Uterus (tissue), 2 donors: Measurements from ENCODE around the gene LRIG1.

Experiments
- POLR2A ChIP-seq, 2 donors: fragments of 450-650 bp; IDR thresholded peaks; one replicate each; pipeline ENCODE4 v1.6.1; 2016; ENCODE audit warnings: antibody characterized with exemption in 2 of 2, mild to moderate bottlenecking in 1 of 2, moderate library complexity in 1 of 2
- TF ChIP-seq, protein P1 (sequence below), 4 experiments: fragments of 200-600 bp in 2 of 4; fragments of 450-650 bp in 2 of 4; sonication (generic) in 2 of 4; IDR thresholded peaks; one replicate each; pipeline ENCODE4 v1.5.1; 2016 to 2019; ENCODE audit warnings: antibody characterized with exemption in 4 of 4, mild to moderate bottlenecking in 2 of 4, moderate library complexity in 1 of 4

DNA sequence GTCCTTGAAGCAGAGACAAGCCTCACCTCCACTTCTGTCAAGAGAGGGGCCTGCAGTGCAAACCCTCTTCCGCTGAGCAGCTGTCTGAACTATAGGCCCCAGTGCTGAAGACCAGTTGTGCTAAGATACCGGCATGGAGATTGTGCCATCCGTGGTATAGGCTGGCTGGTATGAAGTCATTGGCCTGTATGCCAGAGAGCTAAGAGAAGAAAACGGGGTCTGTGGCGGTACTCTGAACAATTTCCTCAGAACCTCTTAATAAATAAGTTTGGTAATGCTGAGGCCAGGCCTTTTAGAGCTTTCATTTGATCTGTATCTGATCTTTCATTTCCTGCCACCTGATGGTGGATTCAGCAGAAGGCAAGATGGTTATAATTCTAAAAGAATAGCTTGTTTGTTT, 123.0 kb downstream of the LRIG1 start:
- TF ChIP-seq, protein P1, sequence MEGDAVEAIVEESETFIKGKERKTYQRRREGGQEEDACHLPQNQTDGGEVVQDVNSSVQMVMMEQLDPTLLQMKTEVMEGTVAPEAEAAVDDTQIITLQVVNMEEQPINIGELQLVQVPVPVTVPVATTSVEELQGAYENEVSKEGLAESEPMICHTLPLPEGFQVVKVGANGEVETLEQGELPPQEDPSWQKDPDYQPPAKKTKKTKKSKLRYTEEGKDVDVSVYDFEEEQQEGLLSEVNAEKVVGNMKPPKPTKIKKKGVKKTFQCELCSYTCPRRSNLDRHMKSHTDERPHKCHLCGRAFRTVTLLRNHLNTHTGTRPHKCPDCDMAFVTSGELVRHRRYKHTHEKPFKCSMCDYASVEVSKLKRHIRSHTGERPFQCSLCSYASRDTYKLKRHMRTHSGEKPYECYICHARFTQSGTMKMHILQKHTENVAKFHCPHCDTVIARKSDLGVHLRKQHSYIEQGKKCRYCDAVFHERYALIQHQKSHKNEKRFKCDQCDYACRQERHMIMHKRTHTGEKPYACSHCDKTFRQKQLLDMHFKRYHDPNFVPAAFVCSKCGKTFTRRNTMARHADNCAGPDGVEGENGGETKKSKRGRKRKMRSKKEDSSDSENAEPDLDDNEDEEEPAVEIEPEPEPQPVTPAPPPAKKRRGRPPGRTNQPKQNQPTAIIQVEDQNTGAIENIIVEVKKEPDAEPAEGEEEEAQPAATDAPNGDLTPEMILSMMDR (IDR thresholded peaks at IDR 0.05): no peak
- no peak for TF ChIP-seq POLR2A (IDR thresholded peaks at IDR 0.05)
